Brain microvascular endothelial cell (primary cell): Measurements from ENCODE around the gene NSMCE1.
"Not testable (repeated sequence)": the region's sequence is repeated elsewhere in the genome, so short reads cannot be mapped to it uniquely, and the experiment has no call there.

Experiments
- DNase-seq: peaks from one replicate; pipeline ENCODE4 v3.0.0-alpha.2; 2020
- H3K27ac ChIP-seq: fragments of 250-450 bp; sonication (Bioruptor Pico); 2 replicates; pipeline ENCODE4 v1.5.1; 2020; ENCODE audit warnings: mild to moderate bottlenecking, moderate library complexity
- H3K27me3 ChIP-seq: fragments of 250-450 bp; sonication (Bioruptor Pico); replicated peaks from 2 replicates; pipeline ENCODE4 v1.5.1; 2020; ENCODE audit warnings: mild to moderate bottlenecking
- H3K36me3 ChIP-seq: fragments of 250-450 bp; sonication (Bioruptor Pico); replicated peaks from 2 replicates; pipeline ENCODE4 v1.5.1; 2020; ENCODE audit warnings: mild to moderate bottlenecking
- H3K4me3 ChIP-seq: 2 replicates; pipeline ENCODE4 v1.5.1; 2011; ENCODE audit warnings: low read depth, mild to moderate bottlenecking, control low read depth, low read length, moderate library complexity
- in situ Hi-C: cut with HindIII; loops from 2 replicates; pipeline ENCODE4 v1.10.0; 2017; ENCODE audit warnings: low sequenced_read_pairs, low pct_ligation_motif_present
- TF ChIP-seq, protein P1 (sequence below): IDR thresholded peaks from 2 replicates; pipeline ENCODE4 v1.5.1; 2011; ENCODE audit warnings: low read depth, mild to moderate bottlenecking, moderate library complexity, low read length, control low read depth, inconsistent platforms; ENCODE audit errors: missing control alignments

NSMCE1 gene

DNA sequence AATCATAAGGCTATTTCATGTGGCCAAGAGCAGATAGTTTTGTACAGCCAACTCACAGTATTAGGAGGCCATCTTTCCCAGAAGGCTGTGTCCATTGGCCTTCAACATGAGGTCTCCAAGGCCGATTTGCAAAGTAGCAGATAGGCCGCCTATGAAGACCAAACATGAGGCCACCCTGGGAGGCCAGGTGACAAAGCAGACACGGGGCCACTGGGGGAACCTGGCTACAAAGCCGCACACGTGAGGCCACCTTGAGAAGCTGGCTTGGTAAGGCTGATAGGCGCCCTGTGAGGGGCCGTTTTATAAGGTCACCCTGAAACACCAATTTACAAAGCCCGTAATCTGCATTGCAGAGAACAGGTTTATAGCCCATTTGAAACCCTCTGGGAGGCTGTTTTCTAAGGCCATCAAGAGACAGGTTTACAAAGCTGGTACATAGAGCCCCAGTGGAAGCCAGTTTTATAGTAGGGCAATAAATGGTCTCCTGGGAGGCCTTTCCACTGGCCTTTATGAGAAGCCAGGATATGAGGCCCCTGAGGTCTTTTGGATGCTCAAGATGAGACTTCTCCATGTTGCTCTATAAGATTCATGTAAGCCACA lies 60.4 kb downstream of the NSMCE1 start:
- in situ Hi-C loops = no loop called here

GRCh38 chr16:27207121-27207520 lies 61.5 kb downstream of the NSMCE1 start:
- H3K36me3 ChIP-seq, H3K27me3 ChIP-seq, in situ Hi-C loops, H3K4me3 ChIP-seq, H3K27ac ChIP-seq, DNase-seq: not testable (repeated sequence)

More for the DNA sequence above, 60.4 kb downstream of the NSMCE1 start:
- TF ChIP-seq, protein P1, sequence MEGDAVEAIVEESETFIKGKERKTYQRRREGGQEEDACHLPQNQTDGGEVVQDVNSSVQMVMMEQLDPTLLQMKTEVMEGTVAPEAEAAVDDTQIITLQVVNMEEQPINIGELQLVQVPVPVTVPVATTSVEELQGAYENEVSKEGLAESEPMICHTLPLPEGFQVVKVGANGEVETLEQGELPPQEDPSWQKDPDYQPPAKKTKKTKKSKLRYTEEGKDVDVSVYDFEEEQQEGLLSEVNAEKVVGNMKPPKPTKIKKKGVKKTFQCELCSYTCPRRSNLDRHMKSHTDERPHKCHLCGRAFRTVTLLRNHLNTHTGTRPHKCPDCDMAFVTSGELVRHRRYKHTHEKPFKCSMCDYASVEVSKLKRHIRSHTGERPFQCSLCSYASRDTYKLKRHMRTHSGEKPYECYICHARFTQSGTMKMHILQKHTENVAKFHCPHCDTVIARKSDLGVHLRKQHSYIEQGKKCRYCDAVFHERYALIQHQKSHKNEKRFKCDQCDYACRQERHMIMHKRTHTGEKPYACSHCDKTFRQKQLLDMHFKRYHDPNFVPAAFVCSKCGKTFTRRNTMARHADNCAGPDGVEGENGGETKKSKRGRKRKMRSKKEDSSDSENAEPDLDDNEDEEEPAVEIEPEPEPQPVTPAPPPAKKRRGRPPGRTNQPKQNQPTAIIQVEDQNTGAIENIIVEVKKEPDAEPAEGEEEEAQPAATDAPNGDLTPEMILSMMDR = no peak
- Histone ChIP-seq H3K27me3 (no peaks in the 10 kb centered on the region), H3K4me3 (no peak overlapping the region), H3K36me3 (peaks cover 3% of the 10 kb centered on the region), H3K27ac (no peak overlapping the region)
- DNase-seq = no peak

DNA sequence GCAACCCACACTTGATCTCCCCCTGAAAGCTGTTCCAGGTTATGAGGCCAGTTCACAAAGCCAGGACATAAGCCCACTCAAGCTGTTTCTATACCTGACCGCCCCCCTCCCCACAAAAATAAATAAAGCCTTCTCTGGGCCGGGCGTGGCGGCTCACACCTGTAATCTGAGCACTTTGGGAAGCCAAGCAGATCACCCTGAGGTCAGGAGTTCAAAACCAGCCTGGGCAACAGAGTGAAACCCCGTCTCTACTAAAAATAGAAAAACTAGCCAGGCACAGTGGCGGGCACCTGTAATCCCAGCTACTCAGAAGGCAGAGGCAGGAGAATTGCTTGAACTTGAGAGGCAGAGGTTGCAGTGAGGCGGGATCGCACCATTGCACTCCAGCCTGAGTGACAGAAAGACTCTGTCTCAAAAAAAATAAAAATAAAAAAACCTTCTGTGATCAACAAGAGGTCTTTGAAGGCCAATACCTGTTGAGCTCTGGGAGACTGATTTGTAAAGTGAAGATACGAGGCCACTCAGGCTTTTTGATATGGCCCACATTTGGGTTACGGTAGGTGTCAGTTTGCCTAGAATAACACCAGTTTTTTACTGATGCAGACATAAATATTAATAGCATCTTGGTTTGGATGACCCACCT lies 63.0 kb downstream of the NSMCE1 start:
- DNase-seq = no peak
- in situ Hi-C loops = no loop called here
- Histone ChIP-seq H3K27ac (no peak overlapping the region), H3K27me3 (no peaks in the 10 kb centered on the region), H3K4me3 (no peak overlapping the region), H3K36me3 (peaks cover 3% of the 10 kb centered on the region)
- TF ChIP-seq, protein P1 = no peak

- no peak for DNase-seq
- H3K36me3 ChIP-seq = no peaks in the 10 kb centered on the region
- in situ Hi-C loops = no loop called here
- H3K27me3 ChIP-seq = no peaks in the 10 kb centered on the region
- H3K4me3 ChIP-seq = peak overlapping the region; percentile 90
- H3K27ac ChIP-seq = peak overlapping the region; percentile 98
- TF ChIP-seq, protein P1 = no peak
Measured at GRCh38 chr16:27204312-27204915, 64.2 kb downstream of the NSMCE1 start.

DNA sequence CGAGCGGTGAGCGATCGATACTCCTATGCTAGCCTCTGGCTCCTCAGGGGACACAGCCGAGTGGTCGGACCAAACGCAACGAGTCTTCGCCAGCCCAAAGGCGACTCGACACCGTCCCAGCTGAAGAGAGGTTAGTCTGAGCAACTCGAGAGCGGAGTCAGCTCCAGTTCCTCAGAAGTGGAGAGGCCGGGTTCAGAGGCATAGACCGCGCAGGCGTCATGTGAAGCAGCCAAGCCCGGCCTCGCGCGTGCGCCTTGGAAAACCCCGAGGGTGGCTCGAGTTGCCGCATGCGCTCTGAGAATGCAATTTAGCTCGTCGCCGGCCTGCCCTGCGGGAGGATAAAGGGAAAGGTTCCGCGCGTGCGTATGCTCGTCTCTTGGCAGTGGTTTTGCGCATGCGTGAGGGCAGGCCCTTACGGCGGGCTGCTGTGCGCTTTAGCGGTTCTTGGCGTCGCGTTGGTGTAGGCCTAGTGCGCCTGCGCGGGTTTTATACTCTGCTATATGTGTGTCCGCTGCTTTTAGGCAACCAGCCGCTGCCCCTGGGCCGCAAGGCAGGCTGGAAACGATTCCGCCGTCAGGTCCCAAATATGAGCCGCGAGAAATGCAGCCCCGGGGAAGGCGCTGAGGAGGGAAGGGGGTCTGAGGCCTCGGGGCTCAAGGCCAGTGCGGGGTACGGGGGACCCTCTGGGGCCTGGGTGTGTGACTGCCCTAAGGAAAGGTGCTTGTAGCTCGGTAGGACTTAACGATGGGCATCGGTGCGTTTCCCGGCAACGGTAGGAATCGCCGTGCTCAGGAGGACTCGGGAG lies 64.9 kb downstream of the NSMCE1 start, which contains the start of gene KDM8:
Gene KDM8, plus strand, starts transcription at position 20 of the 805 bp plus-strand sequence. CDS start 6,598 bp downstream, outside the sequence.
- no peaks in the 10 kb centered on the region for H3K36me3 ChIP-seq
- H3K4me3 ChIP-seq = peak within 1 kb of the TSS; percentile 90
- in situ Hi-C loops = no loop called here
- DNase-seq = peak; percentile 99
- TF ChIP-seq, protein P1 = no peak
- no peaks in the 10 kb centered on the region for H3K27me3 ChIP-seq
- H3K27ac ChIP-seq = peak within 1 kb of the TSS; percentile 98

- H3K4me3 ChIP-seq = peak overlapping the region; percentile 90
- H3K27me3 ChIP-seq = no peaks in the 10 kb centered on the region
- H3K27ac ChIP-seq = peak overlapping the region; percentile 98
- H3K36me3 ChIP-seq = no peaks in the 10 kb centered on the region
- TF ChIP-seq, protein P1 = no peak
- DNase-seq = peak; percentile 94
- in situ Hi-C loops = no loop called here
Measured at GRCh38 chr16:27202923-27203506, 65.6 kb downstream of the NSMCE1 start.

GRCh38 chr16:27200914-27201313 lies 67.7 kb downstream of the NSMCE1 start:
- H3K36me3 ChIP-seq, DNase-seq, H3K27ac ChIP-seq, H3K27me3 ChIP-seq, in situ Hi-C loops, H3K4me3 ChIP-seq: not testable (repeated sequence)
